ENCODE results near the gene ANAPC5. TPM values are rescaled to one million over a fixed set of nuclear protein-coding genes. Genes with fewer than 3 reads are reported as not detected.

The ANAPC5 gene
- total RNA-seq, 3 donors from 2014 or later, result 109 to 169 (median 147) TPM

DNA sequence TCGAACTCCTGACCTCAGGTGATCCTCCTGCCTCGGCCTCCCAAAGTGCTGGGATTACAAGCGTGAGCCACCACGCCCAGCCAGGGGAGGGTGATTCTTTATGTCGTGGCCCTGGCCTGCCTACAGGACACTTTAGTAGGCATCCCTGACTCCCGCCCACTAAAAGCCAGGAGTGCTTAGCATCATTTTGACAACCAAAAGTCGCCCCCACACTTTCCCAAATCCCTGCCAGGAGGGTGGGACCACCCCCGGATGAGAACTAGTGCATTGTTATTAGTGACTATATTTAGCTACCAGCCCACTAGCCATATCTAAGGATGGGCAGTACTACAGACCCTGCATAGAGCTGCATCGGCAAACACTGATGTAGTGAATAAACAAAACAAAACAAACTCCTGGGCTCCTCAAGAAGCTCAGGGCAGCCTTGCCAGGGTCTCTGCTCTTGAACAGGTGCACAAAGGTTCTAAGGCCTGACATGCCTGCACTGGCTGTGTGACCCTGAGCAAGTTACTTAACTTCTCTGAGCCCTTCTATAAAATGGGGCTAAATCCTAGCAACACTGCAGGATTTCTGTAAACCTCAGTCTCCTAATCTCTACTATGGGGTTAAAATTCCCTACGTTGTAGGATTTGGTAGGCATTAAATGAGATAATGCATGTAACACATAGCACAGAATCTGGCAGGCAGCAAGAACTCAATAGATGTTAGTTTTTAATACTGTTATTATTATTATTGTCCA, 57.9 kb downstream of the ANAPC5 start:
- no peaks in the 10 kb centered on the region for H3K36me3 ChIP-seq
- H3K4me3 ChIP-seq, result no peak overlapping the region
- no peaks in the 10 kb centered on the region for H3K9me3 ChIP-seq
- H3K27ac ChIP-seq, result no peak overlapping the region
- no peak for DNase-seq (ENCODE audit: low spot score in 2 of 2)
- intact Hi-C loops (cut with DNase I; ENCODE audit: low total_unique reads), result no loop called here
- no peaks in the 10 kb centered on the region for H3K27me3 ChIP-seq
- peaks cover 4 to 8% of the 10 kb centered on the region in 2 donors for H3K4me1 ChIP-seq
- TF ChIP-seq, protein P1, sequence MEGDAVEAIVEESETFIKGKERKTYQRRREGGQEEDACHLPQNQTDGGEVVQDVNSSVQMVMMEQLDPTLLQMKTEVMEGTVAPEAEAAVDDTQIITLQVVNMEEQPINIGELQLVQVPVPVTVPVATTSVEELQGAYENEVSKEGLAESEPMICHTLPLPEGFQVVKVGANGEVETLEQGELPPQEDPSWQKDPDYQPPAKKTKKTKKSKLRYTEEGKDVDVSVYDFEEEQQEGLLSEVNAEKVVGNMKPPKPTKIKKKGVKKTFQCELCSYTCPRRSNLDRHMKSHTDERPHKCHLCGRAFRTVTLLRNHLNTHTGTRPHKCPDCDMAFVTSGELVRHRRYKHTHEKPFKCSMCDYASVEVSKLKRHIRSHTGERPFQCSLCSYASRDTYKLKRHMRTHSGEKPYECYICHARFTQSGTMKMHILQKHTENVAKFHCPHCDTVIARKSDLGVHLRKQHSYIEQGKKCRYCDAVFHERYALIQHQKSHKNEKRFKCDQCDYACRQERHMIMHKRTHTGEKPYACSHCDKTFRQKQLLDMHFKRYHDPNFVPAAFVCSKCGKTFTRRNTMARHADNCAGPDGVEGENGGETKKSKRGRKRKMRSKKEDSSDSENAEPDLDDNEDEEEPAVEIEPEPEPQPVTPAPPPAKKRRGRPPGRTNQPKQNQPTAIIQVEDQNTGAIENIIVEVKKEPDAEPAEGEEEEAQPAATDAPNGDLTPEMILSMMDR (IDR thresholded peaks at IDR 0.05), result no peak
- TF ChIP-seq POLR2AphosphoS5 (IDR thresholded peaks at IDR 0.05) (no peak), POLR2A (IDR thresholded peaks at IDR 0.05) (no peak)

DNA sequence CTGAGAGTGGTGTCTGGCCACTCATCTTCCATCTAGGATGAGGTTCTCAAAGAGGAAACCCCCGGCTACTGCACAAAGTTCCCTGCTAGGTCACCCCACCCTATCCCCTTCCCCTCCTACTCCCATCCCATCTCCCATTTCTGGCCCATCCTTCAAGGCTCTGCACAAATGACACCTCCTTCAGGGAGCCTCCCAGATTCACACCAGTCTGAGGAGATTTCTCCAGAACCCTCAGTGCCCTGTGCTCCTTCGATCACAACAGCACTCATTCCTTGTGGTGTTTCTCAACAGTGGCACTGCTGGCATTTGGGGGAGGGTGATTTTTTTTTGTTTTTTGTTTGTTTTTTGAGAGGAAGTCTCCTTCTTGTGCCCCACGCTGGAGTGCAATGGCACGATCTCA, 58.6 kb downstream of the ANAPC5 start:
- H3K4me1 ChIP-seq, result peaks cover 4 to 8% of the 10 kb centered on the region in 2 donors
- intact Hi-C loops (cut with DNase I; ENCODE audit: low total_unique reads), result no loop called here
- no peak for DNase-seq (ENCODE audit: low spot score in 2 of 2)

DNA sequence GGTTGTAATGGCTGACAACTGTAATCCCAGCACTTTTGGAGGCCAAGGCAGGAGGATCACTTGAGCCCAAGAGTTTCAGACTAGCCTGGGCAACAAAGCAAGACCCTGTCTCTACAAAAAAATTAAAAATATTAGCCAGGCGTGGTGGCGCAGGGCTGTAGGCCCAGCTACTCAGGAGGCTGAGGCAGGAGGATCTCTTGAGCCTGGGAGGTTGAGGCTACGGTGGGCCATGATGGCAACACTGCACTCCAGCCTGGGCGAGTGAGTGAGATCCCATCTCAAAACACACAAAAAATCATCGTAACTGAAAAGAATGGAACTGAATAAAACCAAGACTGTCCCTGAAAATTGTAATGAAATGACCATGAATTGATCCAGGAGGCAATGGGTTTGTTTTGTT, 61.8 kb downstream of the ANAPC5 start:
- H3K27ac ChIP-seq, result peak overlapping the region in 1 of 2 donors; percentile 52
- TF ChIP-seq, protein P1 (IDR thresholded peaks at IDR 0.05), result no peak
- TF ChIP-seq POLR2AphosphoS5 (IDR thresholded peaks at IDR 0.05) (no peak), POLR2A (IDR thresholded peaks at IDR 0.05) (no peak)
- peaks cover 3% of the 10 kb centered on the region in 2 donors for H3K4me1 ChIP-seq
- intact Hi-C loops (cut with DNase I; ENCODE audit: low total_unique reads), result no loop called here
- no peak for DNase-seq (ENCODE audit: low spot score in 2 of 2)
- H3K36me3 ChIP-seq, result no peaks in the 10 kb centered on the region
- H3K4me3 ChIP-seq, result no peak overlapping the region
- H3K27me3 ChIP-seq, result no peaks in the 10 kb centered on the region
- H3K9me3 ChIP-seq, result no peaks in the 10 kb centered on the region

More for the DNA sequence above, 58.6 kb downstream of the ANAPC5 start:
- Histone ChIP-seq H3K36me3 (no peaks in the 10 kb centered on the region), H3K27me3 (no peaks in the 10 kb centered on the region), H3K27ac (no peak overlapping the region), H3K9me3 (no peaks in the 10 kb centered on the region), H3K4me3 (no peak overlapping the region)
- TF ChIP-seq POLR2AphosphoS5 (IDR thresholded peaks at IDR 0.05) (no peak), POLR2A (IDR thresholded peaks at IDR 0.05) (no peak)
- TF ChIP-seq, protein P1 (IDR thresholded peaks at IDR 0.05), result no peak

DNA sequence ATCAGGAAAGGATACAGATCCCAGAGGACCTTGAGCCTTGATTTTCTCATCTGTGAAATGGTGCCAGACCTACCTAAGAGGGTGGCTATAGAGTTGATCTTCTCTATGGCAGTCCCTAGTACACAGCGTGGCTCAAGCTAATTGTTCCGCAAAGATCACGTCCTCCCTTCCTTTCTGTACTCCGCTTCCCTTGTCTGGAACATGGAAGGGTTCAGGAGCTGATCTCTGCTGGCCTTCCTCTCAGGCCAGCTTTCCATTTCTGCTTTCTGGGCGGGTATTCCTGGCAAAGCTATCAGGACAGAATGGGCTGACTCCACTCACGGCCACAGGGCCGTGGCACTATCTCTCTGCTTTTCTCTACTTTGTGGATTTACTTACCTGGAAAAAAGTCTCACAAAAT, 62.2 kb downstream of the ANAPC5 start:
- intact Hi-C loops (cut with DNase I; ENCODE audit: low total_unique reads), result no loop called here

GRCh38 chr12:121288986-121289385, 63.2 kb downstream of the ANAPC5 start:
- Histone ChIP-seq H3K4me1 (no peaks in the 10 kb centered on the region), H3K27ac (peak overlapping the region; percentile 44 to 69), H3K36me3 (no peaks in the 10 kb centered on the region), H3K27me3 (no peaks in the 10 kb centered on the region), H3K9me3 (no peaks in the 10 kb centered on the region), H3K4me3 (peak overlapping the region in 2 of 3 donors; percentile 0 to 21)
- no peak for DNase-seq (ENCODE audit: low spot score in 2 of 2)
- intact Hi-C loops (cut with DNase I; ENCODE audit: low total_unique reads), result no loop called here
- TF ChIP-seq POLR2A (IDR thresholded peaks at IDR 0.05), result no peak
- TF ChIP-seq, protein P1 (IDR thresholded peaks at IDR 0.05), result no peak
- no peak for TF ChIP-seq POLR2AphosphoS5 (IDR thresholded peaks at IDR 0.05)

More for the DNA sequence above, 62.2 kb downstream of the ANAPC5 start:
- TF ChIP-seq, protein P1 (IDR thresholded peaks at IDR 0.05), result no peak
- TF ChIP-seq POLR2A (IDR thresholded peaks at IDR 0.05), result no peak
- TF ChIP-seq POLR2AphosphoS5 (IDR thresholded peaks at IDR 0.05), result no peak
- DNase-seq (ENCODE audit: low spot score in 2 of 2), result no peak
- H3K4me1 ChIP-seq, result no peaks in the 10 kb centered on the region
- H3K4me3 ChIP-seq, result no peak overlapping the region
- H3K27me3 ChIP-seq, result no peaks in the 10 kb centered on the region
- H3K9me3 ChIP-seq, result no peaks in the 10 kb centered on the region
- peak overlapping the region; percentile 44 to 52 for H3K27ac ChIP-seq
- H3K36me3 ChIP-seq, result no peaks in the 10 kb centered on the region
